A673 (cell line): ENCODE data around the gene UBXN7. TPM values are rescaled to one million over a fixed set of nuclear protein-coding genes. Genes with fewer than 3 reads are reported as not detected.
"Not testable (repeated sequence)": the region's sequence is repeated elsewhere in the genome, so short reads cannot be mapped to it uniquely, and the experiment has no call there.

Experiments
- BruUV-seq: library from RNA; stranded (reverse); fragments of 400-500 nt; replicated peaks from 2 replicates; lab custom pipeline; 2021; lab: Mats Ljungman, UMichigan
- CTCF ChIA-PET: fragments of 300-600 bp; sonication (Branson Sonifier 250); formaldehyde crosslinking; loops from one replicate; lab custom pipeline; 2022; ENCODE audit warnings: antibody characterized with exemption; lab: Charles Lee
- POLR2A ChIA-PET: fragments of 300-600 bp; sonication (Branson Sonifier 250); formaldehyde crosslinking; loops from one replicate; lab custom pipeline; 2022; ENCODE audit warnings: antibody characterized with exemption; ENCODE audit not compliant: low non-redundant PET; lab: Charles Lee
- DNase-seq: peaks from one replicate; pipeline ENCODE4 v3.0.0-alpha.2; 2015; ENCODE audit warnings: low spot score
- H3K27ac ChIP-seq: fragments of 200-600 bp; sonication (generic); 2 replicates; pipeline ENCODE4 v1.5.1; 2016; ENCODE audit warnings: mixed run types, low read depth, mild to moderate bottlenecking, mixed read lengths, antibody characterized with exemption, low read length; ENCODE audit not compliant: poor library complexity, severe bottlenecking
- H3K27me3 ChIP-seq: fragments of 200-600 bp; sonication (generic); replicated peaks from 2 replicates; pipeline ENCODE4 v1.6.1; 2017; ENCODE audit warnings: mixed run types, low read depth, mild to moderate bottlenecking, mixed read lengths, antibody characterized with exemption, low read length; ENCODE audit not compliant: insufficient read depth, poor library complexity
- H3K36me3 ChIP-seq: fragments of 200-600 bp; sonication (generic); 2 replicates; pipeline ENCODE4 v1.6.1; 2016; ENCODE audit warnings: mixed run types, mild to moderate bottlenecking, mixed read lengths, antibody characterized with exemption, low read length; ENCODE audit not compliant: insufficient read depth, poor library complexity, severe bottlenecking
- H3K4me1 ChIP-seq: fragments of 200-600 bp; sonication (generic); 2 replicates; pipeline ENCODE4 v1.6.1; 2017; ENCODE audit warnings: mixed run types, mild to moderate bottlenecking, mixed read lengths, antibody characterized with exemption, low read length; ENCODE audit not compliant: insufficient read depth, poor library complexity, severe bottlenecking
- H3K4me3 ChIP-seq: fragments of 200-600 bp; sonication (generic); 2 replicates; pipeline ENCODE4 v1.5.1; 2016; ENCODE audit warnings: low read depth, mixed run types, mild to moderate bottlenecking, mixed read lengths, low read length; ENCODE audit not compliant: poor library complexity, severe bottlenecking
- H3K9me3 ChIP-seq: fragments of 200-600 bp; sonication (generic); 2 replicates; pipeline ENCODE4 v1.6.1; 2016; ENCODE audit warnings: mixed run types, low read depth, mild to moderate bottlenecking, mixed read lengths, antibody characterized with exemption, low read length; ENCODE audit not compliant: poor library complexity, severe bottlenecking
- CTCF ChIP-seq: fragments of 300-800, 200-600 bp; sonication (generic); conservative IDR thresholded peaks from 2 replicates; pipeline ENCODE4 v1.5.1; 2017; ENCODE audit warnings: low read depth, mild to moderate bottlenecking, antibody characterized with exemption, low read length, moderate library complexity, mixed read lengths
- EZH2 ChIP-seq: fragments of 200-600 bp; sonication (generic); IDR thresholded peaks from 2 replicates; pipeline ENCODE4 v1.6.1; 2017; ENCODE audit warnings: borderline replicate concordance, low read depth, mild to moderate bottlenecking, mixed read lengths, antibody characterized with exemption, low read length; ENCODE audit not compliant: poor library complexity, severe bottlenecking
- intact Hi-C: fragments of 100-400 bp; cut with micrococcal nuclease; formaldehyde crosslinking; loops from one replicate; pipeline ENCODE4 v1.10.0; 2022; ENCODE audit not compliant: unreplicated experiment
- total RNA-seq: library from RNA; stranded (reverse); gene quantifications from 2 replicates; pipeline ENCODE4 v1.2.3, GENCODE V29; 2021

UBXN7 gene
- total RNA-seq, 1 experiment from 2014 or later: 94.2 TPM

DNA sequence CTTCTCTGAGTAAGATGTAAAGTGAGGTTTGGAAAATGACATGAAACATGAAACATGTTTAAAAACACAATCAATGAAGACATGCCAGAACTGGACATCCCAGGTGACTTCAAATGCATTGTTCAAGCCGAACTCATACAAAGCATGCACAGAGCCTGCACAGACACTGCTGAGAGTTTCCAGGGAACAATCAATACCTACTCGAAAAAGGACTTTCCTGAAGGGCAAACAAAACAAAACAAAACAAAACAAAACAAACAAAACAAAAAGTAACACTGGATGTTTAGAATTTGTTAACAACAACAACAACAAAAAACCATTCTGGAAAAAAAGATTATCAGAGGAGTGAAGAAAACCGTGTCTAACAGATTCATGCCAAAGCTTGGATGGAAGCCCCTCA, 83.5 kb downstream of the UBXN7 start:
- POLR2A ChIA-PET: interaction anchor here (0.7 kb wide), 1 partner anchor 20 kb away, joined by 3 read pairs; no protein-coding TSS in a partner anchor
- Histone ChIP-seq H3K4me1 (no peaks in the 10 kb centered on the region), H3K27me3 (no peaks in the 10 kb centered on the region), H3K27ac (no peak overlapping the region), H3K36me3 (peaks cover 10% of the 10 kb centered on the region), H3K4me3 (no peak overlapping the region), H3K9me3 (no peaks in the 10 kb centered on the region)
- no peak for TF ChIP-seq CTCF
- no peak for TF ChIP-seq EZH2
- BruUV-seq: no TSS peak
- intact Hi-C loops: no loop called here
- CTCF ChIA-PET: no interaction called here
- DNase-seq: no peak

GRCh38 chr3:196344663-196345062, 87.6 kb downstream of the UBXN7 start:
- no peaks in the 10 kb centered on the region for H3K27me3 ChIP-seq
- BruUV-seq: no TSS peak
- ChIA-PET POLR2A (no interaction called here), CTCF (no interaction called here)
- intact Hi-C loops: no loop called here
- H3K9me3 ChIP-seq: no peaks in the 10 kb centered on the region
- no peak overlapping the region for H3K27ac ChIP-seq
- peaks cover 6% of the 10 kb centered on the region for H3K36me3 ChIP-seq
- DNase-seq: no peak
- TF ChIP-seq CTCF: no peak
- TF ChIP-seq EZH2: no peak
- peaks cover 4% of the 10 kb centered on the region for H3K4me1 ChIP-seq
- H3K4me3 ChIP-seq: no peak overlapping the region

DNA sequence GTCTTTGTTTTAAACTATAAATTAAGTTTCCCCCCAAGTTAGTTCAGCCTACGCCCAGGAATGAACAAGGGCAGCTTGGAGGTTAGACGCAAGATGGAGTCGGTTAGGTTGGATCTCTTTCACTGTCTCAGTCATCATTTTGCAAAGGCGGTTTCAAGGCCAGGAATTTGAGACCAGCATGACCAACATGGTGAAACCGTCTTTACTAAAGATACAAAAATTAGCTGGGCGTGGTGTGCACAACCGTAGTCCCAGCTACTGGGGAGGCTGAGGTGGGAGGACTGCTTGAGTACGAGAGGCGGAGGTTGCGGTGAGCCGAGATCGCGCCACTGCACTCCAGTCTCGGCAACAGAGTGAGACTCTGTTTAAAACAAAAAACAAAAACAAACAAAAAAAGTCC, 88.3 kb downstream of the UBXN7 start:
- H3K4me3 ChIP-seq, H3K27me3 ChIP-seq, H3K4me1 ChIP-seq, CTCF ChIA-PET, POLR2A ChIA-PET, intact Hi-C loops, H3K36me3 ChIP-seq, BruUV-seq, H3K27ac ChIP-seq, H3K9me3 ChIP-seq, DNase-seq: not testable (repeated sequence)

GRCh38 chr3:196341137-196341536, 91.1 kb downstream of the UBXN7 start:
- BruUV-seq: no TSS peak
- POLR2A ChIA-PET: no interaction called here
- DNase-seq: peak; percentile 48

More at GRCh38 chr3:196341137-196341536, 91.1 kb downstream of the UBXN7 start:
- CTCF ChIA-PET: no interaction called here
- no peak overlapping the region for H3K27ac ChIP-seq
- TF ChIP-seq CTCF (no peak), EZH2 (no peak)
- H3K9me3 ChIP-seq: no peaks in the 10 kb centered on the region
- H3K4me1 ChIP-seq: peaks cover 4% of the 10 kb centered on the region
- no peaks in the 10 kb centered on the region for H3K27me3 ChIP-seq
- no peak overlapping the region for H3K4me3 ChIP-seq
- H3K36me3 ChIP-seq: no peaks in the 10 kb centered on the region
- intact Hi-C loops: no loop called here
